HepG2 (cell line): ENCODE measurements around the gene DHX8. TPM values are rescaled to one million over a fixed set of nuclear protein-coding genes. Genes with fewer than 3 reads are reported as not detected.

Source experiments
- BORCS8-MEF2B ChIP-seq: sonication (generic); formaldehyde crosslinking; IDR thresholded peaks from 2 replicates; pipeline ENCODE4 v1.8.0; 2022; ENCODE audit warnings: mild to moderate bottlenecking, missing genetic modification reagents
- CBX2 ChIP-seq, 2 experiments: fragments of 200-600 bp in 1 of 2; sonication (generic); formaldehyde crosslinking in 1 of 2; IDR thresholded peaks; 2 replicates each; pipeline versions ENCODE4 v1.7.0 to v1.8.1; 2018 to 2022; ENCODE audit warnings: low read depth in 2 of 2, low read length in 1 of 2, mild to moderate bottlenecking in 1 of 2, missing genetic modification reagents in 1 of 2
- CREM ChIP-seq, 2 experiments: sonication (generic) in 1 of 2; formaldehyde crosslinking in 1 of 2; IDR thresholded peaks; 2 replicates each; pipeline versions ENCODE4 v1.4.0 to v1.6.1; 2016 to 2020; ENCODE audit warnings: antibody characterized with exemption in 1 of 2, mild to moderate bottlenecking in 1 of 2, missing genetic modification reagents in 1 of 2
- GFI1 ChIP-seq: sonication (generic); formaldehyde crosslinking; IDR thresholded peaks from 2 replicates; pipeline ENCODE4 v1.5.0; 2020; ENCODE audit warnings: missing genetic modification reagents, mild to moderate bottlenecking, borderline replicate concordance
- NFE2L2 ChIP-seq: fragments of 150-350 bp; IDR thresholded peaks from 2 replicates; pipeline ENCODE4 v1.6.1; 2014; ENCODE audit warnings: low read length
- NONO ChIP-seq, 2 experiments: fragments of 450-650 bp in 1 of 2; sonication (generic) in 1 of 2; formaldehyde crosslinking in 1 of 2; IDR thresholded peaks in 1 of 2; conservative IDR thresholded peaks in 1 of 2; 2 replicates each; pipeline versions ENCODE4 v1.6.1 to v1.8.0; 2017 to 2022; ENCODE audit warnings: mild to moderate bottlenecking in 1 of 2, missing genetic modification reagents in 1 of 2, moderate library complexity in 1 of 2
- POLR2G ChIP-seq: fragments of 200-400 bp; formaldehyde crosslinking; IDR thresholded peaks from 2 replicates; pipeline ENCODE4 v1.6.1; 2018; ENCODE audit warnings: mild to moderate bottlenecking, low read depth, low read length, moderate library complexity
- RNF2 ChIP-seq: fragments of 450-650 bp; conservative IDR thresholded peaks from 2 replicates; pipeline ENCODE4 v1.6.1; 2016; ENCODE audit warnings: low read depth
- RXRB ChIP-seq: IDR thresholded peaks from 2 replicates; pipeline ENCODE4 v1.6.1; 2016; ENCODE audit warnings: borderline replicate concordance, missing genetic modification reagents, missing compliant biosample characterization
- SMARCC2 ChIP-seq: fragments of 450-650 bp; IDR thresholded peaks from 2 replicates; pipeline ENCODE4 v1.6.1; 2017; ENCODE audit warnings: antibody characterized with exemption, mild to moderate bottlenecking
- SOX13 ChIP-seq, 3 experiments: fragments of 450-650 bp in 1 of 3; sonication (generic) in 1 of 3; formaldehyde crosslinking in 1 of 3; IDR thresholded peaks in 2 of 3; conservative IDR thresholded peaks in 1 of 3; 2 replicates each; pipeline versions ENCODE4 v1.5.0 to v1.6.1; 2016 to 2020; ENCODE audit warnings: antibody characterized with exemption in 1 of 3, mild to moderate bottlenecking in 1 of 3, missing compliant biosample characterization in 1 of 3, missing genetic modification reagents in 1 of 3, moderate library complexity in 1 of 3
- SRF ChIP-seq: IDR thresholded peaks from 2 replicates; pipeline ENCODE4 v1.6.1; 2011; ENCODE audit warnings: mild to moderate bottlenecking, low read depth, low read length, moderate library complexity
- TCF12 ChIP-seq, 2 experiments: fragments of 450-650 bp in 1 of 2; sonication (generic) in 1 of 2; formaldehyde crosslinking in 1 of 2; IDR thresholded peaks; 2 replicates each; pipeline versions ENCODE4 v1.6.1 to v1.8.0; 2017 to 2022; ENCODE audit warnings: antibody characterized with exemption in 1 of 2, mild to moderate bottlenecking in 1 of 2, missing genetic modification reagents in 1 of 2, moderate library complexity in 1 of 2
- TOE1 ChIP-seq: sonication (generic); formaldehyde crosslinking; IDR thresholded peaks from 2 replicates; pipeline ENCODE4 v1.4.0; 2020; ENCODE audit warnings: mild to moderate bottlenecking, missing genetic modification reagents
- ZFY ChIP-seq: sonication (generic); formaldehyde crosslinking; IDR thresholded peaks from 2 replicates; pipeline ENCODE4 v1.4.0; 2020; ENCODE audit warnings: missing genetic modification reagents
- ZKSCAN8 ChIP-seq: IDR thresholded peaks from 2 replicates; pipeline ENCODE4 v1.6.1; 2016; ENCODE audit warnings: borderline replicate concordance, missing genetic modification reagents, missing compliant biosample characterization
- ZNF143 ChIP-seq: sonication (generic); formaldehyde crosslinking; IDR thresholded peaks from 2 replicates; pipeline ENCODE4 v1.4.0; 2020; ENCODE audit warnings: missing genetic modification reagents
- ZNF225 ChIP-seq: sonication (generic); formaldehyde crosslinking; IDR thresholded peaks from 2 replicates; pipeline ENCODE4 v1.4.0; 2020; ENCODE audit warnings: mild to moderate bottlenecking, missing genetic modification reagents
- ZNF253 ChIP-seq: sonication (generic); formaldehyde crosslinking; IDR thresholded peaks from 2 replicates; pipeline ENCODE4 v1.8.0; 2022; ENCODE audit warnings: mild to moderate bottlenecking, missing genetic modification reagents, borderline replicate concordance
- ZNF383 ChIP-seq: sonication (generic); formaldehyde crosslinking; IDR thresholded peaks from 2 replicates; pipeline ENCODE4 v1.4.0; 2020; ENCODE audit warnings: missing genetic modification reagents, mild to moderate bottlenecking, borderline replicate concordance
- ZNF660 ChIP-seq: sonication (generic); formaldehyde crosslinking; IDR thresholded peaks from 2 replicates; pipeline ENCODE4 v1.5.1; 2020; ENCODE audit warnings: mild to moderate bottlenecking, low read depth, missing genetic modification reagents, borderline replicate concordance
- ZNF713 ChIP-seq: sonication (generic); formaldehyde crosslinking; IDR thresholded peaks from 2 replicates; pipeline ENCODE4 v1.4.0; 2020; ENCODE audit warnings: mild to moderate bottlenecking, missing genetic modification reagents
- polyA plus RNA-seq, 8 experiments: library from polyadenylated mRNA; depleted of rRNA in 3 of 8; stranded (reverse) in 7 of 8; unstranded in 1 of 8; fragments of >200 nt; fragmentation: Illumina TruSeq in 4 of 8; extraction: Trizol in 4 of 8; gene quantifications; 2 replicates each; pipeline versions ENCODE4 v1.2.1 to v1.2.3, GENCODE V29; 2011 to 2016; ENCODE audit warnings: low read depth in 4 of 8, missing spikeins in 1 of 8, mixed read lengths in 1 of 8; ENCODE audit not compliant: insufficient read depth in 1 of 8
- total RNA-seq, 5 experiments: library from RNA; depleted of rRNA; stranded (reverse); fragments of >200 nt; fragmentation: Illumina TruSeq; extraction: Trizol; gene quantifications; 2 replicates each; pipeline ENCODE4 v1.2.3, GENCODE V29; 2016; ENCODE audit warnings: low read depth in 1 of 5
- TF ChIP-seq, protein P1 (sequence below): sonication (generic); formaldehyde crosslinking; IDR thresholded peaks from 2 replicates; pipeline ENCODE4 v1.8.0; 2022; ENCODE audit warnings: missing genetic modification reagents, mild to moderate bottlenecking, inconsistent platforms, borderline replicate concordance
- TF ChIP-seq, protein P2 (sequence below): sonication (generic); formaldehyde crosslinking; IDR thresholded peaks from 2 replicates; pipeline ENCODE4 v1.4.0; 2020; ENCODE audit warnings: mild to moderate bottlenecking, missing genetic modification reagents
- TF ChIP-seq, protein P3 (sequence below): sonication (generic); formaldehyde crosslinking; IDR thresholded peaks from 2 replicates; pipeline ENCODE4 v1.9.0; 2022; ENCODE audit warnings: low read depth, missing genetic modification reagents
- TF ChIP-seq, protein P4 (sequence below): IDR thresholded peaks from 2 replicates; pipeline ENCODE4 v1.6.1; 2016; ENCODE audit warnings: low read depth

The DHX8 gene
- total and polyA plus RNA-seq, 2 of the 13 experiments (the other 11 are each of a cell fraction or from before 2014, with no cell fraction given), result 24.8 to 48.9 TPM

DNA sequence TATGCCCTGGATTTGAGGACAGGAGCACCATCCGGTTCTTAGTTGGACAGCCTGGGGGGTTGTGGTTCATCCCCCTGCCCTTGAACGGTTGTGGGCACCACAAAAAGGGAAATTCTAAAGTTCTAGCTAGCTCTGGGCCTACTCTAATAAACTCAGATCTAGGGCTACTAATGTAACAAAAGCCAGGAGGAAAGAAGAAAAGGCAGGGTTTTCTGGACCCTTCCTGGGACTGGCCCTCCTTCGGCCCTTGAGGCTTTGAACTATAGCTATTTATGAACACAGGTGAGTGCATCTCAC, 47.3 kb downstream of the DHX8 start (continued):
- TF ChIP-seq, protein P1, sequence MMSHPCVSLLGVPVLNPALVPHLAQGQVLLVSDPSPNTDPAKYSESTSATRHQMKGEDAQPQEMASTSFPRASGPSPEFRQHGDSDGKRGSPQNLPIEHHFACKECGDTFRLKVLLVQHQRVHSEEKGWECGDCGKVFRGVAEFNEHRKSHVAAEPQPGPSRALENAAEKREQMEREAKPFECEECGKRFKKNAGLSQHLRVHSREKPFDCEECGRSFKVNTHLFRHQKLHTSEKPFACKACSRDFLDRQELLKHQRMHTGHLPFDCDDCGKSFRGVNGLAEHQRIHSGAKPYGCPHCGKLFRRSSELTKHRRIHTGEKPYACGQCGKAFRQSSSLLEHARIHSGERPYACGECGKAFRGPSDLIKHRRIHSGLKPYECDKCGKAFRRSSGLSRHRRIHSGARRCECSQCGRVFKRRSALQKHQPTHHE (CRISPR knock-in tag), result no peak; the same call in 1 of the 2 replicates
- TF ChIP-seq SRF (no peak), TOE1 (CRISPR knock-in tag) (0 out of 2 replicates have a peak, but pooled peaks have one; percentile 16), ZKSCAN8 (CRISPR knock-in tag) (no peak), ZNF660 (CRISPR knock-in tag) (no peak), GFI1 (CRISPR knock-in tag) (no peak), ZNF143 (CRISPR knock-in tag) (no peak), NFE2L2 (no peak), SOX13 (IDR thresholded peaks at IDR 0.05) (no peak), SOX13 (CRISPR knock-in tag; conservative IDR thresholded peaks at IDR 0.05 in 1 of 2, IDR thresholded peaks at IDR 0.05 in 1 of 2) (no peak), RNF2 (no peak), BORCS8-MEF2B (CRISPR knock-in tag) (no peak), POLR2G (peak; percentile 52), NONO (IDR thresholded peaks at IDR 0.05) (no peak), NONO (CRISPR knock-in tag; conservative IDR thresholded peaks at IDR 0.05) (no peak), SMARCC2 (no peak), ZFY (CRISPR knock-in tag) (no peak), ZNF713 (CRISPR knock-in tag) (no peak), RXRB (CRISPR knock-in tag) (no peak), ZNF225 (no peak), TCF12 (IDR thresholded peaks at IDR 0.05) (no peak), TCF12 (CRISPR knock-in tag; IDR thresholded peaks at IDR 0.05) (no peak), CREM (IDR thresholded peaks at IDR 0.05) (peak; percentile 43; the same call in 1 of the 2 replicates), CREM (CRISPR knock-in tag; IDR thresholded peaks at IDR 0.05) (no peak), CBX2 (IDR thresholded peaks at IDR 0.05; ENCODE audit: low read depth, low read length) (no peak), CBX2 (CRISPR knock-in tag; IDR thresholded peaks at IDR 0.05; ENCODE audit: low read depth) (no peak), ZNF383 (CRISPR knock-in tag) (no peak), ZNF253 (CRISPR knock-in tag) (no peak)
- TF ChIP-seq, protein P2, sequence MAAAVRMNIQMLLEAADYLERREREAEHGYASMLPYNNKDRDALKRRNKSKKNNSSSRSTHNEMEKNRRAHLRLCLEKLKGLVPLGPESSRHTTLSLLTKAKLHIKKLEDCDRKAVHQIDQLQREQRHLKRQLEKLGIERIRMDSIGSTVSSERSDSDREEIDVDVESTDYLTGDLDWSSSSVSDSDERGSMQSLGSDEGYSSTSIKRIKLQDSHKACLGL (CRISPR knock-in tag), result no peak
- TF ChIP-seq, protein P3, sequence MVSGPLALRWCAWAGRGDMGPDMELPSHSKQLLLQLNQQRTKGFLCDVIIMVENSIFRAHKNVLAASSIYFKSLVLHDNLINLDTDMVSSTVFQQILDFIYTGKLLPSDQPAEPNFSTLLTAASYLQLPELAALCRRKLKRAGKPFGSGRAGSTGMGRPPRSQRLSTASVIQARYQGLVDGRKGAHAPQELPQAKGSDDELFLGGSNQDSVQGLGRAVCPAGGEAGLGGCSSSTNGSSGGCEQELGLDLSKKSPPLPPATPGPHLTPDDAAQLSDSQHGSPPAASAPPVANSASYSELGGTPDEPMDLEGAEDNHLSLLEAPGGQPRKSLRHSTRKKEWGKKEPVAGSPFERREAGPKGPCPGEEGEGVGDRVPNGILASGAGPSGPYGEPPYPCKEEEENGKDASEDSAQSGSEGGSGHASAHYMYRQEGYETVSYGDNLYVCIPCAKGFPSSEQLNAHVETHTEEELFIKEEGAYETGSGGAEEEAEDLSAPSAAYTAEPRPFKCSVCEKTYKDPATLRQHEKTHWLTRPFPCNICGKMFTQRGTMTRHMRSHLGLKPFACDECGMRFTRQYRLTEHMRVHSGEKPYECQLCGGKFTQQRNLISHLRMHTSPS (CRISPR knock-in tag), result no peak
- TF ChIP-seq, protein P4, sequence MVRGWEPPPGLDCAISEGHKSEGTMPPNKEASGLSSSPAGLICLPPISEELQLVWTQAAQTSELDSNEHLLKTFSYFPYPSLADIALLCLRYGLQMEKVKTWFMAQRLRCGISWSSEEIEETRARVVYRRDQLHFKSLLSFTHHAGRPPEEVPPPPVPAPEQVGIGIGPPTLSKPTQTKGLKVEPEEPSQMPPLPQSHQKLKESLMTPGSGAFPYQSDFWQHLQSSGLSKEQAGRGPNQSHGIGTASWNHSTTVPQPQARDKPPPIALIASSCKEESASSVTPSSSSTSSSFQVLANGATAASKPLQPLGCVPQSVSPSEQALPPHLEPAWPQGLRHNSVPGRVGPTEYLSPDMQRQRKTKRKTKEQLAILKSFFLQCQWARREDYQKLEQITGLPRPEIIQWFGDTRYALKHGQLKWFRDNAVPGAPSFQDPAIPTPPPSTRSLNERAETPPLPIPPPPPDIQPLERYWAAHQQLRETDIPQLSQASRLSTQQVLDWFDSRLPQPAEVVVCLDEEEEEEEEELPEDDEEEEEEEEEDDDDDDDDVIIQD (CRISPR knock-in tag), result no peak; the same call in 1 of the 2 replicates
